IMR-90 (cell line): Measurements from ENCODE around the gene NFKBIZ.

Source experiments
- BHLHE40 ChIP-seq: fragments of 150-350 bp; IDR thresholded peaks from 2 replicates; pipeline ENCODE4 v1.6.1; 2016; ENCODE audit warnings: mild to moderate bottlenecking, low read depth, low read length
- CEBPB ChIP-seq: IDR thresholded peaks from 2 replicates; pipeline ENCODE4 v1.6.1; 2012; ENCODE audit warnings: low read depth, low read length, improper control_type of control experiment
- CTCF ChIP-seq: conservative IDR thresholded peaks from 2 replicates; pipeline ENCODE4 v1.5.1; 2012; ENCODE audit warnings: mild to moderate bottlenecking, low read depth, low read length, improper control_type of control experiment
- FOS ChIP-seq: fragments of 150-350 bp; IDR thresholded peaks from 2 replicates; pipeline ENCODE4 v1.6.1; 2016; ENCODE audit warnings: low read depth, low read length
- MAFK ChIP-seq: IDR thresholded peaks from 2 replicates; pipeline ENCODE4 v1.6.1; 2012; ENCODE audit warnings: low read depth, low read length, improper control_type of control experiment
- POLR2A ChIP-seq: IDR thresholded peaks from 2 replicates; pipeline ENCODE4 v1.6.1; 2012; ENCODE audit warnings: mild to moderate bottlenecking, low read depth, low read length

- no peak for TF ChIP-seq POLR2A
- TF ChIP-seq CTCF: no peak
- no peak for TF ChIP-seq MAFK
- TF ChIP-seq BHLHE40: no peak
- no peak for TF ChIP-seq FOS
- TF ChIP-seq CEBPB: no peak
Observed at GRCh38 chr3:101807888-101808287, 41.4 kb upstream of the NFKBIZ start.
